Kidney epithelial cell (primary cell): ENCODE results near the gene ABHD12. TPM values are rescaled to one million over a fixed set of nuclear protein-coding genes. Genes with fewer than 3 reads are reported as not detected.

Source experiments
- DNase-seq: peaks from one replicate; pipeline ENCODE4 v3.0.0-alpha.2; 2010; ENCODE audit warnings: low read depth
- H3K27me3 ChIP-seq: 2 replicates; pipeline ENCODE4 v1.6.0; 2011; ENCODE audit warnings: low read length; ENCODE audit not compliant: control insufficient read depth, insufficient read depth
- H3K36me3 ChIP-seq: 2 replicates; pipeline ENCODE4 v1.5.1; 2011; ENCODE audit warnings: low read length; ENCODE audit not compliant: control insufficient read depth, insufficient read depth
- H3K4me3 ChIP-seq: 2 replicates; pipeline ENCODE4 v1.5.1; 2011; ENCODE audit warnings: low read depth, mild to moderate bottlenecking, control low read depth, low read length
- total RNA-seq: library from RNA; depleted of rRNA; stranded (reverse); fragments of >200 nt; gene quantifications from 2 replicates; pipeline ENCODE4 v1.2.3, GENCODE V29; 2015
- TF ChIP-seq, protein P1 (sequence below): IDR thresholded peaks from 2 replicates; pipeline ENCODE4 v1.5.1; 2011; ENCODE audit warnings: mild to moderate bottlenecking, moderate library complexity, low read length, control low read depth, inconsistent platforms; ENCODE audit not compliant: insufficient read depth, poor library complexity, severe bottlenecking

The ABHD12 gene
- total RNA-seq, 1 donor from 2014 or later: 75.1 TPM

GRCh38 chr20:25253606-25254275 is 136.9 kb downstream of the ABHD12 start:
- no peaks in the 10 kb centered on the region for H3K27me3 ChIP-seq
- no peak for DNase-seq
- no peak overlapping the region for H3K4me3 ChIP-seq
- TF ChIP-seq, protein P1, sequence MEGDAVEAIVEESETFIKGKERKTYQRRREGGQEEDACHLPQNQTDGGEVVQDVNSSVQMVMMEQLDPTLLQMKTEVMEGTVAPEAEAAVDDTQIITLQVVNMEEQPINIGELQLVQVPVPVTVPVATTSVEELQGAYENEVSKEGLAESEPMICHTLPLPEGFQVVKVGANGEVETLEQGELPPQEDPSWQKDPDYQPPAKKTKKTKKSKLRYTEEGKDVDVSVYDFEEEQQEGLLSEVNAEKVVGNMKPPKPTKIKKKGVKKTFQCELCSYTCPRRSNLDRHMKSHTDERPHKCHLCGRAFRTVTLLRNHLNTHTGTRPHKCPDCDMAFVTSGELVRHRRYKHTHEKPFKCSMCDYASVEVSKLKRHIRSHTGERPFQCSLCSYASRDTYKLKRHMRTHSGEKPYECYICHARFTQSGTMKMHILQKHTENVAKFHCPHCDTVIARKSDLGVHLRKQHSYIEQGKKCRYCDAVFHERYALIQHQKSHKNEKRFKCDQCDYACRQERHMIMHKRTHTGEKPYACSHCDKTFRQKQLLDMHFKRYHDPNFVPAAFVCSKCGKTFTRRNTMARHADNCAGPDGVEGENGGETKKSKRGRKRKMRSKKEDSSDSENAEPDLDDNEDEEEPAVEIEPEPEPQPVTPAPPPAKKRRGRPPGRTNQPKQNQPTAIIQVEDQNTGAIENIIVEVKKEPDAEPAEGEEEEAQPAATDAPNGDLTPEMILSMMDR: no peak
- no peaks in the 10 kb centered on the region for H3K36me3 ChIP-seq

- Histone ChIP-seq H3K36me3 (no peaks in the 10 kb centered on the region), H3K27me3 (no peaks in the 10 kb centered on the region), H3K4me3 (no peak overlapping the region)
- DNase-seq: no peak
- TF ChIP-seq, protein P1: no peak
Measured at GRCh38 chr20:25252686-25253421, 137.8 kb downstream of the ABHD12 start.

GRCh38 chr20:25252230-25252651 is 138.4 kb downstream of the ABHD12 start:
- no peak for DNase-seq
- Histone ChIP-seq H3K36me3 (no peaks in the 10 kb centered on the region), H3K27me3 (no peaks in the 10 kb centered on the region), H3K4me3 (no peak overlapping the region)
- TF ChIP-seq, protein P1: no peak

- TF ChIP-seq, protein P1: no peak
- Histone ChIP-seq H3K36me3 (no peaks in the 10 kb centered on the region), H3K27me3 (no peaks in the 10 kb centered on the region), H3K4me3 (no peak overlapping the region)
- DNase-seq: no peak
Measured at GRCh38 chr20:25251558-25251957, 139.1 kb downstream of the ABHD12 start.

GRCh38 chr20:25251019-25251418 is 139.6 kb downstream of the ABHD12 start:
- Histone ChIP-seq H3K4me3 (no peak overlapping the region), H3K36me3 (no peaks in the 10 kb centered on the region), H3K27me3 (no peaks in the 10 kb centered on the region)

More at GRCh38 chr20:25251019-25251418, 139.6 kb downstream of the ABHD12 start:
- TF ChIP-seq, protein P1: no peak
- no peak for DNase-seq
